GM18508 (cell line): ENCODE data around the gene FURIN.

Experiments used
- ATAC-seq: cut with Tn5 transposase; IDR thresholded peaks from one replicate; pipeline ENCODE4 v1.9.1; 2021; ENCODE audit warnings: moderate number of reproducible peaks; ENCODE audit not compliant: insufficient read depth, unreplicated experiment

Gene FURIN

GRCh38 chr15:90881181-90881977, 13.0 kb downstream of the FURIN start:
- no peak for ATAC-seq

DNA sequence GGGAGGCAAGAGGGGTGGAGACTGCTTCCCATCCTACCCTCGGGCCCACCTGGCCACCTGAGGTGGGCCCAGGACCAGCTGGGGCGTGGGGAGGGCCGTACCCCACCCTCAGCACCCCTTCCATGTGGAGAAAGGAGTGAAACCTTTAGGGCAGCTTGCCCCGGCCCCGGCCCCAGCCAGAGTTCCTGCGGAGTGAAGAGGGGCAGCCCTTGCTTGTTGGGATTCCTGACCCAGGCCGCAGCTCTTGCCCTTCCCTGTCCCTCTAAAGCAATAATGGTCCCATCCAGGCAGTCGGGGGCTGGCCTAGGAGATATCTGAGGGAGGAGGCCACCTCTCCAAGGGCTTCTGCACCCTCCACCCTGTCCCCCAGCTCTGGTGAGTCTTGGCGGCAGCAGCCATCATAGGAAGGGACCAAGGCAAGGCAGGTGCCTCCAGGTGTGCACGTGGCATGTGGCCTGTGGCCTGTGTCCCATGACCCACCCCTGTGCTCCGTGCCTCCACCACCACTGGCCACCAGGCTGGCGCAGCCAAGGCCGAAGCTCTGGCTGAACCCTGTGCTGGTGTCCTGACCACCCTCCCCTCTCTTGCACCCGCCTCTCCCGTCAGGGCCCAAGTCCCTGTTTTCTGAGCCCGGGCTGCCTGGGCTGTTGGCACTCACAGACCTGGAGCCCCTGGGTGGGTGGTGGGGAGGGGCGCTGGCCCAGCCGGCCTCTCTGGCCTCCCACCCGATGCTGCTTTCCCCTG, 13.8 kb downstream of the FURIN start:
- no peak for ATAC-seq

DNA sequence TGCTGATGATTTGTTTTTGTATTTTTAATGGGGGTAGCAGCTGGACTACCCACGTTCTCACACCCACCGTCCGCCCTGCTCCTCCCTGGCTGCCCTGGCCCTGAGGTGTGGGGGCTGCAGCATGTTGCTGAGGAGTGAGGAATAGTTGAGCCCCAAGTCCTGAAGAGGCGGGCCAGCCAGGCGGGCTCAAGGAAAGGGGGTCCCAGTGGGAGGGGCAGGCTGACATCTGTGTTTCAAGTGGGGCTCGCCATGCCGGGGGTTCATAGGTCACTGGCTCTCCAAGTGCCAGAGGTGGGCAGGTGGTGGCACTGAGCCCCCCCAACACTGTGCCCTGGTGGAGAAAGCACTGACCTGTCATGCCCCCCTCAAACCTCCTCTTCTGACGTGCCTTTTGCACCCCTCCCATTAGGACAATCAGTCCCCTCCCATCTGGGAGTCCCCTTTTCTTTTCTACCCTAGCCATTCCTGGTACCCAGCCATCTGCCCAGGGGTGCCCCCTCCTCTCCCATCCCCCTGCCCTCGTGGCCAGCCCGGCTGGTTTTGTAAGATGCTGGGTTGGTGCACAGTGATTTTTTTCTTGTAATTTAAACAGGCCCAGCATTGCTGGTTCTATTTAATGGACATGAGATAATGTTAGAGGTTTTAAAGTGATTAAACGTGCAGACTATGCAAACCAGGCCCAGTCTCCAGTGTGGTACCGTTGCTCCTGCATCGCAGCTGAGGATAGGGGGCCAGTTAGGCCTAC, 14.6 kb downstream of the FURIN start:
- ATAC-seq: no peak

DNA sequence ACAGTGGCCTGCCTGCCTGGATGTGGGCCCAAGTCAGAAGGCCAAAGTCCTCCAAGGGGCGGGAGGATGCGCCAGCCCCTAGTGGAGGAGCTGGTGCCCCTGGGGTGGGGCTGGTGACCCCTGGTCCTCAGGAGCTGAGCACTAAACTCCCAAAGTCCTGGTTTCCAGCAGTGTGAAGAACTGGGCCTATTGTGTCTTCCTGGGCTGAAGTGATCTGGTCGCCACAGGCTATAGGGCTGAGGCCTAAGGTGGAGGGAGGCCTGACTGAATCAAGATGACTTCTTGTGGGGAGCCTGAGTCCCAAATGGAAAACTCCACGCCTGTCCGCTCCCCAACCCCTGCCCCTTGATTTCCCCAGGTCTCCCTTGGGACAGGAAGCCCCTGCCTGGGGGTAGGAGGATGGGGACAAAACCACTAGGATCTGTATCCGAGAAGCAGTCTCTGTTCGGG, 15.2 kb downstream of the FURIN start:
- ATAC-seq: no peak

DNA sequence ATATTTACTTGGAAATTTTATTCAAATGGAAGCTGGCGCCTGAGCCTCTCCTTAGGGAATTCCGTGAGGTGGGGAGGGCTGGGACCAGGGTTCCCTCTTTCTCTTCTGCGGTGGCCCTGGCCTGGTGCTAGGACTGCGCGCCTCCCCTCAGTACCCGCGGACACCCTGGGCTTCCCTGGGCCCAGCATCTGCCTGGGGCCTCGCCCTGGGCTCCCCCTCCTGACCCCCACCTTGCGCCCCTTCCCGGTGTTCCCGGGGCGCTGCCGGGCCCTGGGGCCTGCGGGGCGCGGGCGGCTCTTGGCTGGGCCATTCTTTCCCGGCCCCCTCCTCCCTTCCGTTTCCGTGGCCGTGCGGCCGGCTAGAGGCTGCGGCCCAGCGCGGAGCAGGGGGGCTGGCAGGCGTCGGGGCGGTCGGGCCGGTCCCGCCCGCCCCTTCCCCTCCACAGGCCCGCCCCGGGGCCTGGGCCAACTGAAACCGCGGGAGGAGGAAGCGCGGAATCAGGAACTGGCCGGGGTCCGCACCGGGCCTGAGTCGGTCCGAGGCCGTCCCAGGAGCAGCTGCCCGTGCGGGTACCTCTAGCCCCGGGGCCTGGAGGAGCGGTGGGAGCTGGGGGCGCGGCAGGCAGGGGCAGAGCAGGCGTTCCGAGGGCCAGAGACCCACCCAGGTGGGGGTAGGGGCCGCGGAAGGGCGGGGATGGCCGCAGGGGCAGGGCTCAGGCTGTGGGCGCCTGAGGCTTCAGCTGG, 15.8 kb downstream of the FURIN start, which contains the start of gene FES:
Gene FES, plus strand, starts transcription at position 529 of the 743 bp plus-strand sequence. CDS start 542 bp downstream, outside the sequence.
- no peak for ATAC-seq

DNA sequence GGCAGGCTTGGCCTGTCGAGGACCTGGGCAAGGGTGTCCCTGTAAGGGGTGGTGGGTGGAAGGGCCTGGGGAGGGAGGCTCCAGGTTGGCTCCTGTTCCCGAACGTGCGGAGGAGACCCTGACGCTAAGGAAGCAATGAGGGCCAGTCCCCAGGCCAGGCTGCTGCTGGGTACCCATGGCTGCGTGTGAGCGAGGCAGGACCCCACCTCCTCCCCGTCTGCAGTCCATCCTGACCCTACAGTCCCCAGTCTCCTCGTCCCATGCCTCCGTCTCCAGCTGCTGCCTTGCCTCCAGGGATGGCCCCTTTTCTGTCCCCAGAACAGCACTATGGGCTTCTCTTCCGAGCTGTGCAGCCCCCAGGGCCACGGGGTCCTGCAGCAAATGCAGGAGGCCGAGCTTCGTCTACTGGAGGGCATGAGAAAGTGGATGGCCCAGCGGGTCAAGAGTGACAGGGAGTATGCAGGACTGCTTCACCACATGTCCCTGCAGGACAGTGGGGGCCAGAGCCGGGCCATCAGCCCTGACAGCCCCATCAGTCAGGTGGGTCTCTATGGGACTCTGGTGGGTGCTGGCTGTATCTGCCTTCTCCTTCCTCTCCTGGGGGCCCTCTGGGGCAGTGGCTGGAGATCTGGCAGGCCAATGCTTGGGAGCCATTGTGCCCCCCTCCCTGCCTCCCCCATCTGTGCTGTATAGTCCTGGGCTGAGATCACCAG, 16.5 kb downstream of the FURIN start:
- ATAC-seq: no peak

DNA sequence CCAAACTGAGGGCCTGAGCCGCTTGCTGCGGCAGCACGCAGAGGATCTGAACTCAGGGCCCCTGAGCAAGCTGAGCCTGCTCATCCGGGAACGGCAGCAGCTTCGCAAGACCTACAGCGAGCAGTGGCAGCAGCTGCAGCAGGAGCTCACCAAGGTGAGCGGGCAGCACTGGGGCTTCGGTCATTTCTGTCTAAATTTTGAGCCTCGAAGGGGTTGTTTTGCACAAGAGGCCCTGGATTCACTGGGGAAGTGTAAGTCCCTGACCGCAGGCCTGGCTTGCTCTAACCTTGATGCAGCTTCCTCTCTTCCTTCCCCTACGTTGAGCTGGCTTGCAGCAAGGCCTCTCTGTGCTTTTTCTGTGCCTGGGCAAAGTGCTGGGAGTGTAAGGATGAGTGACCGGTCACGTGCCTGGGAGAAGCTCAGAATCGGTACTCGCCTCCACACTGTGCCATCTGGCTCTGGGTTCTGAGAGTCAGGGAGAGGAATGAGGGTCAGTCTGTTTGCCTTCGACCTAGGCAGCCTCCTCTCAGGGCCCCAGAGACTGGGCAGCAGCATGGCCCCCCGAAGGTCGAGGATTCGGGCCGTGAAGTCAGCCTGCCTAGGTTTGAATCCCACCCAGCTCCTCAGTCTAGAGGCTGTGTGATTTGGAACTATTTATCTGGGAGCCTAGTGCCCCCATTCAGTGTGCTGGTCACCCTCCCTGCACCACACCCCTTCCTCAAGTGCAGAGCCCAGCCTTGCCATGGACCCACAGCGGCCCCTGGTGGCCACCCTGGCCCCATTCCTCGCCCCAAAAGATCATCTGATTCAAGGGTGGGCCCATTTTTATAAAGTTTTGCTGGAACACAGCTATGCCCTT, 17.3 kb downstream of the FURIN start:
- ATAC-seq: no peak

GRCh38 chr15:90886291-90886614, 17.9 kb downstream of the FURIN start:
- ATAC-seq: no peak

GRCh38 chr15:90887037-90887481, 18.7 kb downstream of the FURIN start:
- no peak for ATAC-seq

DNA sequence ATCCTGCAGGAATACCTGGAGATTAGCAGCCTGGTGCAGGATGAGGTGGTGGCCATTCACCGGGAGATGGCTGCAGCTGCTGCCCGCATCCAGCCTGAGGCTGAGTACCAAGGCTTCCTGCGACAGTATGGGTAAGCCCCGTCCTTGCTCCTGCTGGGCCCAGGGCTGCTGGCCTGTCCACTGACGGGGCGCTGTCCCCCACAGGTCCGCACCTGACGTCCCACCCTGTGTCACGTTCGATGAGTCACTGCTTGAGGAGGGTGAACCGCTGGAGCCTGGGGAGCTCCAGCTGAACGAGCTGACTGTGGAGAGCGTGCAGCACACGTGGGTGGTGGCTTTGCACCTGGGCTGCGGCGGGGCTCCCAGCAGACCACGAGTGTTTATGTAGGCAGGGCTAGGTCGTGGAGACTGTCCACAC, 20.9 kb downstream of the FURIN start:
- no peak for ATAC-seq

- no peak for ATAC-seq
Observed at GRCh38 chr15:90889736-90890456, 21.5 kb downstream of the FURIN start.

- no peak for ATAC-seq
Observed at GRCh38 chr15:90890839-90891238, 22.5 kb downstream of the FURIN start.

DNA sequence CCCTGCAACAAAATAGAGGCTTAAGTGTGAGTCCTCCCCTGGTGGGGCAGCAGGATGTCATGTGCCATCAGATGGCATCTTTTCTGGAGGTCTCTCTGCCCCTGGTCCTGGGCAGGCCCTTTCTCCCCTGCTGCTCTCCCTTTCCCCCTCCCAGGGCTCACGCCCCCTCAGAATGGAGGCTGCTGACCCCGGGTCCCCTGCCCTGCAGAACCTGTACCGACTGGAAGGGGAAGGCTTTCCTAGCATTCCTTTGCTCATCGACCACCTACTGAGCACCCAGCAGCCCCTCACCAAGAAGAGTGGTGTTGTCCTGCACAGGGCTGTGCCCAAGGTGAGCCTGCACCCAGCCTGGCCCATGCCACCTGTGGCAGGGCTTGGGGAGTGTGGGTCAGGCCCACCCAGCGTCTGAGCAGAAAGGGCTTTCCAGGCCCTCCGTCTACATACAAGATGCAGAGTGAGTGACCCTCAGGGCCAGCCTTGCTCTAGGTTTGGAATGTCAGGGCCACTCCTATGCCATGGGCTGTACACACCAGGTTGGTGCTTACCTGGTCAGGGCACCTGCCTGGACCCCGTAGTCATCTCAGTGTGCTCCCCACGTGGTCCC, 23.1 kb downstream of the FURIN start:
- no peak for ATAC-seq

GRCh38 chr15:90892023-90892422, 23.6 kb downstream of the FURIN start:
- no peak for ATAC-seq

DNA sequence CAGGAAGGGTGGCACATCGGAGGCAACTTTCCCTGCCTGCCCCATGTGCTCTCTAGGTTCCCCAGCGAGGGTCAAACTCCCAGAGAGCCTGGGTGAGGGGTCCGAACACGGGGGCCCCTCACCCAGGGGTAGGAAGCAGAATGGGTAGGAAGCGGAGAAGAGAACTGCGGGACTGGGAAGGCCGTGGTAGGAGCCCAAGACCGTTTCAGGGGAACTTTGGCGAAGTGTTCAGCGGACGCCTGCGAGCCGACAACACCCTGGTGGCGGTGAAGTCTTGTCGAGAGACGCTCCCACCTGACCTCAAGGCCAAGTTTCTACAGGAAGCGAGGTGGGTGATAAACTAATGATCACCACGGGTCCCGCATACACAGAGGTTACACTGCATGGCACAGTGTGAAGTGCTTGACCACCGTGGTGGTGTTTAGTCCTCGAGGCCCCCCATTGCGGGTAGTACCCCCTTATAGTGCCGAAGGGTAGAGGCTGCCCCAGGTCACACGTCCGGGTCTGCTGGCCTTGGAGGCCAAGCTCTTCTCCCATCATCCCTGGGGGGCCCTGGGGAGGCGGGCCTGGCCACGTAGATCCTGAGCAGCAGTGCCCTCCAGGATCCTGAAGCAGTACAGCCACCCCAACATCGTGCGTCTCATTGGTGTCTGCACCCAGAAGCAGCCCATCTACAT, 24.2 kb downstream of the FURIN start:
- no peak for ATAC-seq

DNA sequence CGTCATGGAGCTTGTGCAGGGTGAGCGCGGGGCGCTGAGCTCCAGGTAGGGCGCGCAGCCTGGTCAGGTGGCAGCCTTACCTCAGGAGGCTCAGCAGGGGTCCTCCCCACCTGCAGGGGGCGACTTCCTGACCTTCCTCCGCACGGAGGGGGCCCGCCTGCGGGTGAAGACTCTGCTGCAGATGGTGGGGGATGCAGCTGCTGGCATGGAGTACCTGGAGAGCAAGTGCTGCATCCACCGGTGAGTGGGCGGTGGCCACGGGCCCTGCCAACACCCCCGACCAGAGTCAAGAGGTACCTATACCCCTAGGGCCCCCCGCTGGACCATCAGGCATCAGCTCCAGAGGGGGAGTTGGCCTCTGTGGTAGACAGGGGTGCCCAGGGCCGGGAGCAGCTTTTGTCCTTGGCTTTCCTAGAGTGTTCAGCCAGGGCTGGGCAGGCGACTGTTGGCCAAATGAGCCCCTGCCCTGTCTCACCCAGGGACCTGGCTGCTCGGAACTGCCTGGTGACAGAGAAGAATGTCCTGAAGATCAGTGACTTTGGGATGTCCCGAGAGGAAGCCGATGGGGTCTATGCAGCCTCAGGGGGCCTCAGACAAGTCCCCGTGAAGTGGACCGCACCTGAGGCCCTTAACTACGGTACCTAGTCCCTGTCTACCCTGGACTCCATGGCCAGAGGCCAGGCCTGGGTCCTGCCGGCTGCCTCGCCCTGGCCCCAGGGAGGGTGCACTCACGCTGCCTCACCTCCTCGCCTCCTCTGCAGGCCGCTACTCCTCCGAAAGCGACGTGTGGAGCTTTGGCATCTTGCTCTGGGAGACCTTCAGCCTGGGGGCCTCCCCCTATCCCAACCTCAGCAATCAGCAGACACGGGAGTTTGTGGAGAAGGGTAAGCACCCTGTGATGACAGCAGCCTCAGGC, 25.0 kb downstream of the FURIN start:
- no peak for ATAC-seq
